ENCODE measurements around the gene CHAF1A. TPM values are rescaled to one million over a fixed set of nuclear protein-coding genes. Genes with fewer than 3 reads are reported as not detected.
A peak's percentile ranks its signal among the peaks of the same experiment; 100 is the strongest.

Gene CHAF1A
- total RNA-seq, 2 experiments from 2014 or later, result 118 to 126 TPM

GRCh38 chr19:4431808-4432674 is 29.6 kb downstream of the CHAF1A start:
- ATAC-seq, result no peak
- H3K36me3 Mint-ChIP-seq, result peaks cover 54% of the 10 kb centered on the region
- H3K4me1 Mint-ChIP-seq, result no peaks in the 10 kb centered on the region
- no peaks in the 10 kb centered on the region for H3K27me3 Mint-ChIP-seq
- no peak overlapping the region for H3K27ac Mint-ChIP-seq
- CTCF ChIA-PET, result no interaction called here
- no peak overlapping the region for H3K4me3 Mint-ChIP-seq
- no peak for DNase-seq
- H3K9me3 Mint-ChIP-seq (ENCODE audit: low read depth), result no peaks in the 10 kb centered on the region

- H3K4me1 Mint-ChIP-seq, result no peaks in the 10 kb centered on the region
- no peak for ATAC-seq
- no peaks in the 10 kb centered on the region for H3K9me3 Mint-ChIP-seq (ENCODE audit: low read depth)
- H3K4me3 Mint-ChIP-seq, result no peak overlapping the region
- H3K36me3 Mint-ChIP-seq, result peaks cover 58% of the 10 kb centered on the region
- CTCF ChIA-PET, result no interaction called here
- H3K27ac Mint-ChIP-seq, result no peak overlapping the region
- H3K27me3 Mint-ChIP-seq, result no peaks in the 10 kb centered on the region
- no peak for DNase-seq
Measured at GRCh38 chr19:4432918-4433506, 30.6 kb downstream of the CHAF1A start.

- CTCF ChIA-PET, result no interaction called here
- H3K27me3 Mint-ChIP-seq, result no peaks in the 10 kb centered on the region
- no peak overlapping the region for H3K27ac Mint-ChIP-seq
- H3K4me3 Mint-ChIP-seq, result no peak overlapping the region
- no peaks in the 10 kb centered on the region for H3K4me1 Mint-ChIP-seq
- H3K9me3 Mint-ChIP-seq (ENCODE audit: low read depth), result no peaks in the 10 kb centered on the region
- H3K36me3 Mint-ChIP-seq, result peaks cover 55% of the 10 kb centered on the region
- DNase-seq, result no peak
- ATAC-seq, result no peak
Measured at GRCh38 chr19:4434391-4434790, 32.0 kb downstream of the CHAF1A start.

GRCh38 chr19:4436231-4436630 is 33.8 kb downstream of the CHAF1A start:
- no peak for DNase-seq
- Mint-ChIP-seq H3K27ac (no peak overlapping the region), H3K9me3 (ENCODE audit: low read depth) (no peaks in the 10 kb centered on the region), H3K4me3 (no peak overlapping the region), H3K27me3 (no peaks in the 10 kb centered on the region), H3K36me3 (peaks cover 43% of the 10 kb centered on the region), H3K4me1 (no peaks in the 10 kb centered on the region)
- no peak for ATAC-seq
- CTCF ChIA-PET, result no interaction called here

- Mint-ChIP-seq H3K4me1 (no peaks in the 10 kb centered on the region), H3K27ac (no peak overlapping the region), H3K27me3 (no peaks in the 10 kb centered on the region), H3K36me3 (peaks cover 38% of the 10 kb centered on the region), H3K9me3 (ENCODE audit: low read depth) (no peaks in the 10 kb centered on the region), H3K4me3 (no peak overlapping the region)
- ATAC-seq, result no peak
- CTCF ChIA-PET, result no interaction called here
- DNase-seq, result no peak
Measured at GRCh38 chr19:4437103-4437502, 34.7 kb downstream of the CHAF1A start.

GRCh38 chr19:4439243-4439642 is 36.8 kb downstream of the CHAF1A start:
- Mint-ChIP-seq H3K36me3 (peaks cover 30% of the 10 kb centered on the region), H3K4me1 (no peaks in the 10 kb centered on the region), H3K27me3 (no peaks in the 10 kb centered on the region), H3K4me3 (no peak overlapping the region), H3K27ac (no peak overlapping the region), H3K9me3 (ENCODE audit: low read depth) (no peaks in the 10 kb centered on the region)
- no peak for ATAC-seq
- CTCF ChIA-PET, result no interaction called here
- no peak for DNase-seq

- H3K36me3 Mint-ChIP-seq, result peaks cover 20% of the 10 kb centered on the region
- DNase-seq (no peak), ATAC-seq (no peak)
- H3K27me3 Mint-ChIP-seq, result no peaks in the 10 kb centered on the region
- no peak overlapping the region for H3K4me3 Mint-ChIP-seq
- no peaks in the 10 kb centered on the region for H3K9me3 Mint-ChIP-seq (ENCODE audit: low read depth)
- CTCF ChIA-PET, result no interaction called here
- H3K27ac Mint-ChIP-seq, result peak overlapping the region; percentile 42
- H3K4me1 Mint-ChIP-seq, result no peaks in the 10 kb centered on the region
Measured at GRCh38 chr19:4441994-4442818, 39.8 kb downstream of the CHAF1A start.

- Mint-ChIP-seq H3K9me3 (ENCODE audit: low read depth) (no peaks in the 10 kb centered on the region), H3K36me3 (peaks cover 18% of the 10 kb centered on the region), H3K27ac (no peak overlapping the region), H3K27me3 (no peaks in the 10 kb centered on the region), H3K4me1 (no peaks in the 10 kb centered on the region), H3K4me3 (no peak overlapping the region)
- DNase-seq (no peak), ATAC-seq (no peak)
- CTCF ChIA-PET, result no interaction called here
Measured at GRCh38 chr19:4442819-4443146, 40.3 kb downstream of the CHAF1A start.

- H3K4me3 Mint-ChIP-seq, result no peak overlapping the region
- H3K4me1 Mint-ChIP-seq, result no peaks in the 10 kb centered on the region
- CTCF ChIA-PET, result no interaction called here
- no peaks in the 10 kb centered on the region for H3K9me3 Mint-ChIP-seq (ENCODE audit: low read depth)
- no peak overlapping the region for H3K27ac Mint-ChIP-seq
- H3K36me3 Mint-ChIP-seq, result peaks cover 15% of the 10 kb centered on the region
- DNase-seq, result no peak
- no peaks in the 10 kb centered on the region for H3K27me3 Mint-ChIP-seq
- no peak for ATAC-seq
Measured at GRCh38 chr19:4443188-4443587, 40.7 kb downstream of the CHAF1A start.

- no peak overlapping the region for H3K4me3 Mint-ChIP-seq
- CTCF ChIA-PET, result interaction anchor here (1.5 kb wide), 1 partner anchor 177 kb away, joined by 3 read pairs; no protein-coding TSS in a partner anchor
- ATAC-seq (no peak), DNase-seq (no peak)
- no peaks in the 10 kb centered on the region for H3K27me3 Mint-ChIP-seq
- peaks cover 18% of the 10 kb centered on the region for H3K36me3 Mint-ChIP-seq
- no peaks in the 10 kb centered on the region for H3K9me3 Mint-ChIP-seq (ENCODE audit: low read depth)
- H3K4me1 Mint-ChIP-seq, result no peaks in the 10 kb centered on the region
- H3K27ac Mint-ChIP-seq, result no peak overlapping the region
Measured at GRCh38 chr19:4443966-4444764, 41.7 kb downstream of the CHAF1A start.

- Mint-ChIP-seq H3K4me1 (no peaks in the 10 kb centered on the region), H3K4me3 (no peak overlapping the region), H3K36me3 (peaks cover 20% of the 10 kb centered on the region), H3K9me3 (ENCODE audit: low read depth) (no peaks in the 10 kb centered on the region), H3K27me3 (no peaks in the 10 kb centered on the region), H3K27ac (no peak overlapping the region)
- DNase-seq (no peak), ATAC-seq (no peak)
- CTCF ChIA-PET, result interaction anchor here (1.5 kb wide), 1 partner anchor 178 kb away, joined by 3 read pairs; no protein-coding TSS in a partner anchor
Measured at GRCh38 chr19:4444765-4445741, 42.6 kb downstream of the CHAF1A start.

- no peak overlapping the region for H3K27ac Mint-ChIP-seq
- H3K4me1 Mint-ChIP-seq, result no peaks in the 10 kb centered on the region
- H3K36me3 Mint-ChIP-seq, result peaks cover 22% of the 10 kb centered on the region
- no peaks in the 10 kb centered on the region for H3K27me3 Mint-ChIP-seq
- DNase-seq (no peak), ATAC-seq (no peak)
- H3K4me3 Mint-ChIP-seq, result no peak overlapping the region
- CTCF ChIA-PET, result interaction anchor here (1.5 kb wide), 1 partner anchor 179 kb away, joined by 3 read pairs; no protein-coding TSS in a partner anchor
- H3K9me3 Mint-ChIP-seq (ENCODE audit: low read depth), result no peaks in the 10 kb centered on the region
Measured at GRCh38 chr19:4445963-4446703, 43.7 kb downstream of the CHAF1A start.

All from activated CD8-positive, alpha-beta memory T cell treated with anti-CD3 and anti-CD28 coated beads, Interleukin-2, amount 10 ng/mL, durations not matched to agents 7 days and 5 days (primary cell).